ENCODE measurements around the gene MSI2.

GRCh38 chr17:57379237-57379894 is 123.0 kb downstream of the MSI2 start:
- no peak for TF ChIP-seq CTCF (IDR thresholded peaks at IDR 0.05)
- TF ChIP-seq POLR2A (IDR thresholded peaks at IDR 0.05) = no peak

All from thyroid gland (tissue), 4 donors.